Thyroid gland (tissue), 4 donors: ENCODE data around the gene WNK1.

Experiments
- CTCF ChIP-seq, 6 experiments: fragments of 200-600 bp in 3 of 6; fragments of 450-650 bp in 3 of 6; sonication (generic) in 3 of 6; IDR thresholded peaks; one replicate each; pipeline ENCODE4 v1.5.1; 2016 to 2019; ENCODE audit warnings: antibody characterized with exemption in 6 of 6, mild to moderate bottlenecking in 2 of 6, inconsistent platforms in 1 of 6, moderate library complexity in 1 of 6
- POLR2A ChIP-seq, 2 donors: fragments of 450-650 bp; IDR thresholded peaks; one replicate each; pipeline ENCODE4 v1.6.1; 2017; ENCODE audit warnings: antibody characterized with exemption in 2 of 2, mild to moderate bottlenecking in 2 of 2, moderate library complexity in 1 of 2

- TF ChIP-seq POLR2A (IDR thresholded peaks at IDR 0.05), result no peak
- TF ChIP-seq CTCF (IDR thresholded peaks at IDR 0.05), result no peak
Measured at GRCh38 chr12:946212-946611, 193.8 kb downstream of the WNK1 start.
